VCaP (cell line): ENCODE measurements around the gene ZNF426.

Experiments used
- H3K27ac ChIP-seq: fragments of 450-650 bp; 2 replicates; pipeline ENCODE4 v1.5.1; 2017
- CTCF ChIP-seq: fragments of 450-650 bp; conservative IDR thresholded peaks from 2 replicates; pipeline ENCODE4 v1.5.1; 2017; ENCODE audit warnings: mild to moderate bottlenecking, moderate library complexity

The ZNF426 gene

GRCh38 chr19:9523885-9524474 lies 14.5 kb downstream of the ZNF426 start:
- TF ChIP-seq CTCF = no peak
- no peak overlapping the region for H3K27ac ChIP-seq

- H3K27ac ChIP-seq = no peak overlapping the region
- TF ChIP-seq CTCF = no peak
These were observed 31.2 kb downstream of the ZNF426 start for GRCh38 chr19:9507285-9507684.

GRCh38 chr19:9500796-9501195 lies 37.6 kb downstream of the ZNF426 start:
- H3K27ac ChIP-seq = no peak overlapping the region
- TF ChIP-seq CTCF = no peak

- H3K27ac ChIP-seq = peak within 1 kb of the TSS; percentile 65
- TF ChIP-seq CTCF = peak; percentile 58
These were observed 40.1 kb downstream of the ZNF426 start, which contains the start of gene ZNF560 for GRCh38 chr19:9498183-9498902. Gene ZNF560, minus strand, starts transcription at chr19:9498616. Its CDS starts 23,303 bp downstream, at chr19:9475313.

GRCh38 chr19:9494096-9494495 lies 44.3 kb downstream of the ZNF426 start:
- TF ChIP-seq CTCF = no peak

GRCh38 chr19:9487016-9487415 lies 51.4 kb downstream of the ZNF426 start:
- no peak overlapping the region for H3K27ac ChIP-seq
- TF ChIP-seq CTCF = no peak

More at GRCh38 chr19:9494096-9494495, 44.3 kb downstream of the ZNF426 start:
- H3K27ac ChIP-seq = no peak overlapping the region

GRCh38 chr19:9485140-9485539 lies 53.3 kb downstream of the ZNF426 start:
- TF ChIP-seq CTCF = no peak
- no peak overlapping the region for H3K27ac ChIP-seq
